ENCODE data around the gene OR5K1. TPM values are rescaled to one million over a fixed set of nuclear protein-coding genes. Genes with fewer than 3 reads are reported as not detected.

The OR5K1 gene
- total RNA-seq, 1 experiment from 2014 or later = not detected

DNA sequence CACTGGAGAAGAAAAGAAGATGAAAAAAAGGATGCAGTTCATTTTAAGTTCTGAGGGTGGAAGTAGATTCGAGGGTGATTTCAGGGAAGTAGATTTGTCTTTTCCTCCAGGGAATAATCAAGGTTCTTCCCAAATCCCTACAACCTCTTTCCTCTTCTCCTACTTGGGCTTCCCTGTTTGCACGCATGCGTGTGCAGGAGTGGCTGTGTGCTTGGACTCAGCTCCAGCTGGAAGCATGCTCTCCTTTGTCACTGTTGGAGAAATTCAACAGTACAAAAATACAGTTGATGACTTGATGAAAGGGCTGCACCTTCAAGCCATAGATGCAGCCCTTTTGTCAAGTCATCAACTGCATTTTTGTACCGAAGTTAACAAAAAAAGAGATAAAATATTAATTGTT, 38.3 kb downstream of the OR5K1 start:
- intact Hi-C loops (cut with micrococcal nuclease; ENCODE audit: unreplicated experiment) = no loop called here
- CTCF ChIA-PET = no interaction called here
- H3K36me3 ChIP-seq (ENCODE audit: insufficient read depth, low read length, poor library complexity, severe bottlenecking) = no peaks in the 10 kb centered on the region
- H3K4me3 ChIP-seq (ENCODE audit: low read depth, low read length, poor library complexity, severe bottlenecking) = no peak overlapping the region
- H3K27me3 ChIP-seq (replicated peaks; ENCODE audit: insufficient read depth, low read depth, low read length, poor library complexity) = peaks cover 26% of the 10 kb centered on the region
- POLR2A ChIA-PET (ENCODE audit: low non-redundant PET) = no interaction called here
- H3K4me1 ChIP-seq (ENCODE audit: insufficient read depth, low read length, poor library complexity, severe bottlenecking) = no peaks in the 10 kb centered on the region
- H3K27ac ChIP-seq (ENCODE audit: low read depth, low read length, poor library complexity, severe bottlenecking) = no peak overlapping the region
- no TSS peak for BruUV-seq (replicated peaks)
- no peak for DNase-seq (ENCODE audit: low spot score)
- H3K9me3 ChIP-seq (ENCODE audit: low read depth, low read length, poor library complexity, severe bottlenecking) = no peaks in the 10 kb centered on the region
- TF ChIP-seq, protein P1, sequence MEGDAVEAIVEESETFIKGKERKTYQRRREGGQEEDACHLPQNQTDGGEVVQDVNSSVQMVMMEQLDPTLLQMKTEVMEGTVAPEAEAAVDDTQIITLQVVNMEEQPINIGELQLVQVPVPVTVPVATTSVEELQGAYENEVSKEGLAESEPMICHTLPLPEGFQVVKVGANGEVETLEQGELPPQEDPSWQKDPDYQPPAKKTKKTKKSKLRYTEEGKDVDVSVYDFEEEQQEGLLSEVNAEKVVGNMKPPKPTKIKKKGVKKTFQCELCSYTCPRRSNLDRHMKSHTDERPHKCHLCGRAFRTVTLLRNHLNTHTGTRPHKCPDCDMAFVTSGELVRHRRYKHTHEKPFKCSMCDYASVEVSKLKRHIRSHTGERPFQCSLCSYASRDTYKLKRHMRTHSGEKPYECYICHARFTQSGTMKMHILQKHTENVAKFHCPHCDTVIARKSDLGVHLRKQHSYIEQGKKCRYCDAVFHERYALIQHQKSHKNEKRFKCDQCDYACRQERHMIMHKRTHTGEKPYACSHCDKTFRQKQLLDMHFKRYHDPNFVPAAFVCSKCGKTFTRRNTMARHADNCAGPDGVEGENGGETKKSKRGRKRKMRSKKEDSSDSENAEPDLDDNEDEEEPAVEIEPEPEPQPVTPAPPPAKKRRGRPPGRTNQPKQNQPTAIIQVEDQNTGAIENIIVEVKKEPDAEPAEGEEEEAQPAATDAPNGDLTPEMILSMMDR (conservative IDR thresholded peaks at IDR 0.05; ENCODE audit: low read depth, low read length) = no peak
- TF ChIP-seq EZH2 (IDR thresholded peaks at IDR 0.05; ENCODE audit: borderline replicate concordance, low read depth, low read length, poor library complexity, severe bottlenecking) = no peak

DNA sequence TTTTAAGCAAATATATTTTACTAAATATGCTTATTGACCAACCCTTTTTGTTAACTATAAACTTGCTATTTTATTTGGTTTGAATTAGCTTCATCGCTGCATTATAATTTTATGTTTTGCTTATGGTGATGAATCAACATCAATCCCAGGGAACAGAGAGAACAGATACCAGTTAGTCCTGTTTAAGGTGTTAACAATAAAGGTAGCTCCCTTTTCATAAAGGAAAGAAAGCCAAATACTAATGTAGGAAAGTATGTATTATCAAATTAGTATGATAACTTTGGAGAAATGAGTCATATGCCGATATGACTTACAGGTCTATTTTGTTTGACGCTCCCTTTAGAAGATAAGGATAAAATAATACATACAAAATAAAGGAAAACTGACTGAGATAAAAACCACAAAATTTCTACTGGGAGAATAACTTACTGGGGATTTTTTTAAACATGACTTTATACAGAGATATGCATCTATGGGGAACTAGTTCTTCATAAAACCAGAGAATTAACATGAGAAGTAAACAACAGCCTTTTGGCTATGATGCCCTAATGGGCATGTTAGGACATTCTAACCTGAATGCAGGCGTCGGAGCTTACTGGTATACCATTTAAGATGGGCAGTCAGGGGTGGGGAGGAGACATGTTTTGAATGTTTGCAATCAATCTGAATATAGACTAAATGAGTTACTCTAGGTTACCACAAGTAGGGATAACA, 39.0 kb downstream of the OR5K1 start:
- intact Hi-C loops (cut with micrococcal nuclease; ENCODE audit: unreplicated experiment) = no loop called here
- TF ChIP-seq EZH2 (IDR thresholded peaks at IDR 0.05; ENCODE audit: borderline replicate concordance, low read depth, low read length, poor library complexity, severe bottlenecking) = no peak
- TF ChIP-seq, protein P1 (conservative IDR thresholded peaks at IDR 0.05; ENCODE audit: low read depth, low read length) = no peak
- Histone ChIP-seq H3K27me3 (replicated peaks; ENCODE audit: insufficient read depth, low read depth, low read length, poor library complexity) (peaks cover 21% of the 10 kb centered on the region), H3K27ac (ENCODE audit: low read depth, low read length, poor library complexity, severe bottlenecking) (no peak overlapping the region), H3K9me3 (ENCODE audit: low read depth, low read length, poor library complexity, severe bottlenecking) (no peaks in the 10 kb centered on the region), H3K4me1 (ENCODE audit: insufficient read depth, low read length, poor library complexity, severe bottlenecking) (no peaks in the 10 kb centered on the region), H3K36me3 (ENCODE audit: insufficient read depth, low read length, poor library complexity, severe bottlenecking) (no peaks in the 10 kb centered on the region), H3K4me3 (ENCODE audit: low read depth, low read length, poor library complexity, severe bottlenecking) (no peak overlapping the region)
- ChIA-PET CTCF (no interaction called here), POLR2A (ENCODE audit: low non-redundant PET) (no interaction called here)
- DNase-seq (ENCODE audit: low spot score) = no peak
- BruUV-seq (replicated peaks) = no TSS peak

DNA sequence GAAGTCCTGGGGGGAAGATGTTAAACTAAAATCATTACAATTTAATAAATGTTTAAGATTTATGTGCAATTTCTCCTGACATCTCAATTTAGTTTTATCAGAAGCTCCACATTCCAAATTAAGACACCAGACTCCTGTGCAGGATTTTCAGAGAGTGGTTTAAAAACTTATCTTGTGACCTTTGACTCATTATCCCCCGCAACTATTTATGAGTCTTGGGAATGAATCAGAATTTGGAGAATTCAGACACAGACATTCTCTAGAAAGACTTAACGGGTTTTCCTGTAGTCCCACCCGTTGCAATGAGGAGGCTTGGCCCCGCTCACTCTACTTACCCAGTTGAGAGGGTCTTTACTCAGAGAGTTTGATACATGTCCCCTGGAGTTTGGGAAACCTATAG, 41.5 kb downstream of the OR5K1 start:
- CTCF ChIA-PET = no interaction called here
- Histone ChIP-seq H3K36me3 (ENCODE audit: insufficient read depth, low read length, poor library complexity, severe bottlenecking) (no peaks in the 10 kb centered on the region), H3K9me3 (ENCODE audit: low read depth, low read length, poor library complexity, severe bottlenecking) (no peaks in the 10 kb centered on the region), H3K27me3 (replicated peaks; ENCODE audit: insufficient read depth, low read depth, low read length, poor library complexity) (peaks cover 3% of the 10 kb centered on the region), H3K4me1 (ENCODE audit: insufficient read depth, low read length, poor library complexity, severe bottlenecking) (no peaks in the 10 kb centered on the region), H3K27ac (ENCODE audit: low read depth, low read length, poor library complexity, severe bottlenecking) (no peak overlapping the region), H3K4me3 (ENCODE audit: low read depth, low read length, poor library complexity, severe bottlenecking) (no peak overlapping the region)
- POLR2A ChIA-PET (ENCODE audit: low non-redundant PET) = no interaction called here
- intact Hi-C loops (cut with micrococcal nuclease; ENCODE audit: unreplicated experiment) = no loop called here
- DNase-seq (ENCODE audit: low spot score) = no peak
- TF ChIP-seq, protein P1 (conservative IDR thresholded peaks at IDR 0.05; ENCODE audit: low read depth, low read length) = no peak
- TF ChIP-seq EZH2 (IDR thresholded peaks at IDR 0.05; ENCODE audit: borderline replicate concordance, low read depth, low read length, poor library complexity, severe bottlenecking) = no peak
- no TSS peak for BruUV-seq (replicated peaks)

Measured in A673 (cell line).